NCI-H1417 (cell line): ENCODE data around the gene CHKB.

ENCODE experiments used
- DNase-seq, 3 experiments: peaks; one replicate each; lab custom pipeline; 2025; lab: John Stamatoyannopoulos, UW

CHKB gene

GRCh38 chr22:50599816-50600455 lies 17.3 kb upstream of the CHKB start:
- DNase-seq, result peak in 2 of 3 experiments; percentile 50 to 66

DNA sequence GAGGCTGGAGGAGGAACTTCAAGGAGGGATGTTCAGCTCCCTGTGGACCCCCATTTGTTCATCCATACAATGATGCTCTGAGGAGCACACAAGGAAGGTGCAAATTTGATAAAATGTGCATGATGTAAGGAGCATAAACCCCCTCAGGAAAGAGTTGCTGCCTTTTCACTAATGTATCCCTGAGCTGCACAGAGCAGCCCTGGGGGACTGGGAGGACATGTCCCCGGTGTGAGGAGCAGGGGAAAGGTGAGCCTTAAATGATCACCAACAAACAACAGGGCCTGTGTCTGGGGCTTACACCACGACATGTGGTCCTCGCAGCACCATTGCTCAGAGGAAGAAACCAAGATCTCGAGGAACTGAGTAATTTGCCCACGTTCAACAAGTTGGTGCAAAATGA lies 14.4 kb upstream of the CHKB start:
- DNase-seq, result no peak

DNA sequence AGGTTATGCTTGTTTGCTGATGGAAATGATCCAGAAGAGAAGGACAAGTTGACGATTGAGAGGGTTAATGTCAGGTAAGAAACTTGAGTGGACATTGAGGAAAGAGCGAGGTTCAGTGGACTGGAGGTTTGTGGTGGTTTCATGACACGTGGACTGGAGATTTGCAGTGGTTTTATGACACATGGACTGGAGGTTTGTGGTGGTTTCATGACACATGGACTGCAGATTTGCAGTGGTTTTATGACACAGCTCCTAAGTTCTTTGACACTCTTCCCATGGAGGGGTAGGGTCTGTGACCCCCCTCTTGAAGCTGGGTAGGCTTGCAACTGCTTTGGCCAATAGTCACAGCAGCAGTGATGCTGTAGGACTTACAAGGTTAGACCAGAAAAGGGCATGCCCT lies 12.5 kb upstream of the CHKB start:
- no peak for DNase-seq

DNA sequence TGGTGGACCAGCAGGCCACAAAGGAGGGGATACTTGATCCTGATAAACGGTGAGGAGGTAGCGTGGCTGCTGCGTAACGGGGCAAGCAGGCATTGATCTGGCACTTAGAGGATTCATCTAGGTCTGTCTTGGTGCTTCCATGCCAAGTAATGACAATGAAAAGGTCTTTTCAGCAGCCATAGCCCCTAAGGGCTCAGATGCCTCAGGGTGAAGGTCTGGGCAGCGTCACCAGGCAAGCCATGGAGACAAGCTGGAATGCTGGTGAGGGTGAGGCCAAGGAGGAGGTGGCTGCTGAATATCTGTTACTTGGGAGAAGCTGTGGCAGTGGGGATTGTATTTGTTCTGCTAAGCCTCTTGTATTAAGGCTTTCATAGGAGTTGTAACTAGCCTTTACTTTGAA lies 4.8 kb upstream of the CHKB start:
- no peak for DNase-seq

- DNase-seq, result no peak
Measured at GRCh38 chr22:50586416-50586815, 3.8 kb upstream of the CHKB start.

- DNase-seq, result no peak
Measured at GRCh38 chr22:50585781-50586180, 3.1 kb upstream of the CHKB start.

DNA sequence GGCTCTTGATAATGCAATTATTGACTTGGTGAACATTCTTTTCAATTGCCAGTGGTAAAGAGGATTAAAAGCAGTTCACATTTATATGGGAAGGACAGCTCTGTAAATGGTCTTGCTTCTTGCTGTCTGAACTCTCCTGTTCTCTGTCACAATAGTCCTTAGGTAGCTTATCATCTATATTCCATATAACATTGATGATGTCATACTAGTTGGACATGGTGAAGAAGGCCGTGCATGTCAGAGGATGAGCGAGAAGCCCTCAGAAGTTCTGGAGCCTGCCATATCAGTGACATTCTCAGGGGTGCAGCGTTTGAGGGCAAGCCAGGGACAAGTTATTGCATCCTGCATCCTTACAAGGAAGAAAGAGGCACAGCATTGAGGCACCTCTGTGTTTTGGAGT lies 2.6 kb upstream of the CHKB start:
- DNase-seq, result no peak

- DNase-seq, result no peak
Measured at GRCh38 chr22:50584106-50585096, 1.8 kb upstream of the CHKB start.

DNA sequence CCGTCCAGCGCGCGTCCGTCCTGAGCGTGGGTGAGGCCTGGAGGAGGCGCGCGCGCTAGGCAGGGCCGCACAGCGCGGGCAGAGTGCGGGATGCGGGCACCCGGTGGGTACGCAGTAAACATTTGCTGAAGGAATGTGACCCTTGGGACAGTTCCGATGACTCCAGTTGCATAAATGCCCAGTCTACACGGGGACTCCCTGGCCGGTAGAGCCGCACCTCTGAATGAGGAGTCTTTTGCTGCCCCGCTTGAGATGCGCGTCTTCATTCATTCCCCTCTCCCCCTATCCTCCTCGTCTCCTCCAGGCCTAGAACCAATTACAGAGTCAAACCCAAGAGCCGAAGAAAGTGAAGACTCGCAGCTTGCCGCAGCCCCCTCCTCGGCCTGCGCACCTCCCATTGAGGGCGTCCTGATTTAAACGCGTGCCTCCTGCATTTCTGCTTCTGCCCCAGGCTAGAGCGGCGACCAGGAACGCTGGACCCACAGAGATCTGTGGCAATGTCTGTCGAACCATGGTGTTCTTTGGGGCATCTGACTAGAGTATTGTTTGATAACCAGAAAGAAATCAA lies 729 bp upstream of the CHKB start:
- DNase-seq, result peak in 1 of 3 experiments; percentile 35

GRCh38 chr22:50581950-50582492 lies 628 bp downstream of the CHKB start:
- DNase-seq, result no peak

- no peak for DNase-seq
Measured at GRCh38 chr22:50581031-50581949, 1.4 kb downstream of the CHKB start.

- DNase-seq, result no peak
Measured at GRCh38 chr22:50579752-50580151, 2.9 kb downstream of the CHKB start.

GRCh38 chr22:50578776-50579310 lies 3.8 kb downstream of the CHKB start:
- no peak for DNase-seq

DNA sequence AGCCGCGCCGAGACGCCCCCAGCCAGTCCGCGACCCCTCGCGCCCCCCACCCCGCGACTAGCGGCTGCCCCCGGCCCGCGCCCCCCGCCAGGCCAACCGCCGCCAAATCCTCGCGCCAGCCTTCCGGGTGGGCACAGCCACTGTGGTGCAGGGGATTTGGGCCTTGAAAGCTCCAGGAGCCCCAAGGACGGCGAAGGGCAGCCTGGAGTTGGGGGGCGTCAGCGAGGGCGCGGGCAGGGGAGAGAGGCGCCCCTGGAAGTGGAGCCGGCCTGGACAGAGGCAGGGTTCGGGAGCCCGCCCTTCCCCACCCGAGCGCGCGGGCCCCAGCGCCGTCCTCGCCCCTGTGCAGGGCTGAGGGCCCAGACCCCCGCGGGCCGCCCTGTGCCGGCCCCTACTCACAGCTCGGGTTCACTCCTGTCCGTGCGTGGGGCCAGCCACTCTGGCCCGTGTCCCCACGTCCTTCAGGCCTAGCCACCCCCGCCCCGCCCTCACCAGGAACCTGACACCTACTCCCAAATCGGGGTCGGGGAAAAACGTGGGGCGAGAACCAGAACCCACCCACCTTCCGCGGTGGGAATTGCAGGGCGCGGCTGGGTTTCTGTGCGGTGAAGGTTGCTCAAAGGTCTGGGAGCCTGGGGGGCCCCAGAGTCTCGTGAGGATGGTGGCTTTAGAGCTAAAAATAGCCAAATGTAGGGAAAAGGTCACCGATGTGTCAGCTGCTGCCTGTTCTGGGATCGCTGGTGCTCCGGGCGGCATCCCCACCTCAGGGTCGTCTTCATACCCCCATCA lies 4.5 kb downstream of the CHKB start, which contains the start of gene CPT1B:
TSS of gene CPT1B (minus strand) at position 441 of the 789 bp plus-strand sequence. CDS start 512 bp downstream, outside the sequence.
- DNase-seq, result no peak

DNA sequence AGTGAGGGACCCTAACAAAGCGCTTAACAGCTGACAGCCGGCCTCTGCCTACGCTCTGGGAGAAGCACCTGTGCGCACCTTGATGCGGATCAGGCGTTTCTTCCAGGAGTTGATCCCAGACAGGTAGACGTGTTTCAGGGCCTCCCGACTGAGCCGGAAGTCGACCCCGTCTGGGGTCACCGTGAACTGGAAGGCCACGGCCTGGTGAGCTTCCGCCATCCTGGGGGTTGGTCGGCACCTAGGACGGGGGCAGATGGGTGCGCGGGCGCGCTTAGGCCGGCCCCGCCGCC lies 5.0 kb downstream of the CHKB start:
- no peak for DNase-seq

DNA sequence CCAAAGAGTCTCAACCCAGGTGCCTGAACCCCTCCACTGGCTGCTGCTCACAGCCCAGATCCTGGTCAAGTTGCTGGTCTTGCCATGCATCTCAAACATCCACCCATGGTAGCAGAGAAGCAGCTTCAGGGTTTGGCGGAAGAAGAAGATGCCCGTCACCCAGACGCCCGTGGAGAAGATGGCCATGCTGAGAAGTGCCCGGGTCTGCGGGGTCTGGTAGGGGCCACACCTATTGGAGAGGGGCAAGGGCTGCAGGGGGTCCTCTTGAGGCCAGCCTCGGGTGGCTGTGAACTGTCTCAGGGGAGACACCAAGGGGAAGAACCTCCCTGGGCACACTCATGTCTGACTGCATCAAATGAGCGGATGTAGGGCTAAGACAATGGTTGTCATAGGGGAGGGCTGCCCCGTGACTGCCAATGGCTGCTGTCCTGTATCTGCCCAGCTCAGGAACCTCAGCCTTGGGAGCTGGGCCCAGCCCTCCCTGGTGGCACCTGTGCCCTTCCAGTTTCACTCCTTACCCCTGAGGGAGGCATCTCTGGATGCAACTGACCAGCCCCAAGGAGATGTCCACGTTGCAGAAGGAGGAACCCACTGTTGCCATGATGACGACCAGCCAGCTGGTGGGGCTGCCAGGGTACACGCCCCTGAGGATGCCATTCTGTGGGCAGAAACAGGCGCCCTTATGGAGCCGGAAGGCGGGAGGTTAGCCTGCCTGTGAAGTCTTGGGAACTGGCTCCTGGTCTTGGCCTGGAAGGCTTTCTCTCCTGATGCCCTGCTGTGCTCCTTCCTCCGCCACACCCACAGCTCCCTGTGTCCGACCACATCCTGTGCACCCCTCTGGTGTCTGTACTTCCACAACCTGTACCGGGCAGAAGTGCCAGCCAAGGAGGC lies 5.6 kb downstream of the CHKB start:
- no peak for DNase-seq

- DNase-seq, result peak in 1 of 3 experiments; percentile 40
Measured at GRCh38 chr22:50576070-50576469, 6.6 kb downstream of the CHKB start.

DNA sequence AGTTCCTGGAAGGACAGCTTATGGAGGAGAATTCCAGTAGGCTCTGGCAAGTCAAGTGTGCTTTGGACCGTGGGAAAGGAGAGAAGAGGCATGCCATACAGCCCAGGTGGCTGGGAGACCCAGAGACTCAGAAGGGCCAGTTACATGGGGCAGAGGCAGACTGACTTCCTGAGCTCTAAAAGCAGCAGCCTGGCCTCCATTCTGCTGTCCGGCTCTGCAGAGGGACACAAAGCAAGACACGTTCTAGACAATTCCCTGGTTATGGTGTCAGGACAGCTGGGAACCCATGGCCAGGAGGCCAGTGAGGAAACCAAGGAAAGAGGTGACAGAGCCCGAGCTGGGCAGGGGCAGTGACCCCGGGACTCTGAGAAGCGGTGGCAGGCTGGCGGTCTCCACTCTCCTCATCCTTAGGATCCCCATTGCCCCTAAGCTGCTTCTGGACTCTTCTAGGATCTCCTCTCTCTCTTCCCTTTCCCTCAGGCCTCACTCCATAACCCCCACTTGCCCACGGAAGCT lies 7.2 kb downstream of the CHKB start:
- DNase-seq, result no peak

DNA sequence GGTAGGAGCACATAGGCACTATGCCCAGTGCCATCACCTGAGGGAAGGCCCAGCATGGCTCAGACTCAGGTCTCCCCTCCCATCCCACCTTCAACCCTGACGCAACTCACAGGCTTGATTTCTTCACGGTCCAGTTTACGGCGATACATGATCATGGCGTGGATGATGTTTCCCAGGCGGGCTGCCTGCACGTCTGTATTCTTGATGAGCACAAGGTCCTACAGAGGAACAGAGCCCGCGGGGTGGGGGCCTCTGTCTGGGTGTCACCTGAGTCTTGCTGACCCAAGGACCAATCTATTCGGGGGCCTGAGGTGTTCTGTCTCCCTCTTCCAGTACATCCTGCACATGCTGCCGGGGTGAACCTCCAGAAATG lies 8.3 kb downstream of the CHKB start:
- DNase-seq, result no peak
